Measurements from ENCODE around the gene TUT4.
A peak's percentile ranks its signal among the peaks of the same experiment; 100 is the strongest.

TUT4 gene

DNA sequence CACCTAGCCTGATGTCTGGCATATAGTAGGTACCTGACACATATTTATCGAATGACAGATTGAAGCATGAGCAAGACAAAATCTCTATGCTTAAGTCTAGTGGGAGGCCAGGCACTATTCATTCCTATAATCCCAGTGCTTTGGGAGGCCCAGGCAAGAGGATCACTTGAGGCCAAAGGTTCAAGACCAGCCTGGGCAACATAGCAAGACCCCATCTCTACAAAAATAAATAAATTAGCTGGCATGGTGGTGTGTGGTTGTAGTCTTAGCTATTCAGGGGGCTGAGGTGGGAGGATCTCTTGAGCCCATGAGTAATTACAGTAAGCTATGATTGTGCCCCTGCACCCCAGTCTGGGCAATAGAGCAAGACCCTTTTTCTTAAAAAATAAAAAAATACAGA, 23.2 kb upstream of the TUT4 start:
- DNase-seq (ENCODE audit: low read depth, low spot score), result no peak

- DNase-seq (ENCODE audit: low read depth, low spot score), result no peak
Observed at GRCh38 chr1:52574594-52574993, 21.7 kb upstream of the TUT4 start.

DNA sequence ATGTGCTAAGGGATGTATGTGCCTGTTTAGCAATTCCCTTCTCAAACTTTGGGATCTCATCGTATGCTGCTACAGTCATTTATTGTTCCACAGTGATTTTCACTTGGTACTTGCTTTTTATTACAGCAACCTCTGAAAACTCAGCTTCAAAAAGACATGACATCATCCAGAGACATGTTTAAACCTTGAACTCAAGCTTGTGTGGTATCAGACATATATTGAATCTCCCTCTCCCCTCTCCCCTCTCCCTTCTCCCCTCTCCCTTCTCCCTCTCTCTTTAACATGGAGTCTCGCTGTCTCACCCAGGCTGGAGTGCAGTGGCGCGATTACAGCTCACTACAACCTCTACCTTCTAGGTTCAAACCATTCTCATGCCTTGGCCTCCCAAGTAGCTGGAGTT, 19.5 kb upstream of the TUT4 start:
- no peak for DNase-seq (ENCODE audit: low read depth, low spot score)

DNA sequence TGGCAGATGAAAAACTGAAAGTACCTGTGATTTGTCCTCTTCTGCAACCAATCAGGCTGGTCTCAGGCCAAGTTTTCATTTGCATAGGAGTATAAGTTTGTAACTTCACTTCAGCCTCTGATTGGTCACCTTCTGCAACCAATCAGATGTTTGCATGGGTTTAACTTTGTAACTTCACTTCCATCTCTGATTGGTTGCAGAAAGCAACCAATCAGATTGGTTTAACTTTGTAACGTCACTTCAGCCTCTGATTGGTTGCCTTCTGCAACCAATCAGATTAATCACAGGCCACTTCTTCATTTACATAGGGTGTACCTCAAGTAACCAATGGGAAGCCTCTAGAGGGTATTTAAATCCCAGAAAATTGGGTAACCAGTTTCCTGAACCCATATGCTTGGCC, 18.9 kb upstream of the TUT4 start:
- no peak for DNase-seq (ENCODE audit: low read depth, low spot score)

- DNase-seq (ENCODE audit: low read depth, low spot score), result no peak
Observed at GRCh38 chr1:52569449-52570210, 16.7 kb upstream of the TUT4 start.

- DNase-seq (ENCODE audit: low read depth, low spot score), result no peak
Observed at GRCh38 chr1:52567943-52568342, 15.1 kb upstream of the TUT4 start.

- no peak for DNase-seq (ENCODE audit: low read depth, low spot score)
Observed at GRCh38 chr1:52562766-52563165, 9.9 kb upstream of the TUT4 start.

DNA sequence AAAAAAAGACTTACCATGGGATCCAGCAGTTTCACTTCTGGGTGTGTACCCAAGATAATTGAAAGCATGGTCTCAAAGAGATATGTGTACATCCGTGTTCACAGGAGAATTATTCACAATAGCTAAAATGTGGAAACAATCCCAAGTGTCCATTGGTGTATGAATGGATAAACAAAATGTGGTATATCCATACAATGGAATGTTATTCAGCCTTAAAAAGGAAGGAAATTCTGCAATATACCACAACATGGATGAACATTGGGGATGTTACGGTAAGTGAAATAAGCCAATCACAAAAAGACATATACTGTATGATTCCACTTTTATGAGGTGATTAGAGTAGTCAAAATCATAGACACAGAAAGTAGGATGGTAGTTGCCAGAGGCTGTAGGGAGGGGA, 7.0 kb upstream of the TUT4 start:
- no peak for DNase-seq (ENCODE audit: low read depth, low spot score)

- DNase-seq (ENCODE audit: low read depth, low spot score), result no peak
Observed at GRCh38 chr1:52558941-52559340, 6.0 kb upstream of the TUT4 start.

GRCh38 chr1:52556641-52557360, 3.9 kb upstream of the TUT4 start:
- no peak for DNase-seq (ENCODE audit: low read depth, low spot score)

DNA sequence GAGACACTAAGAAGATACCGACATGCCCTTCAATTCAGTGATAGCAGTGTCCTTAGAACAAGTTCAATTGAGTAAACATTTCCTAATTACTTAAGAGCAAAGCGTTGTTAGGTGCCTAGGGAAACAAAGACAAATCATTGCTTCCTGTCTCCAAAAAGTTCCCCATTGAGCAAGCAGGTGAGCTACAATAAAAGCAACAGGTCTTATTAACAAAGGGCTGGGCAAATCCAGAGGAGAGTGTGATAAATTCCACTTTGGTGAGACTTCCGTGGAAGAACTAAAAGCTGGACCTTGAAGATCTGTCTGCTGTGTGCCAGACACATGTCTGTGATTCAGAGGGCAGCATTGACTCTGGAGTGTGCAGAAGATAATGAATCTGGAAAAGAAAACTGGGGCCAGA, 1.9 kb upstream of the TUT4 start:
- peak; percentile 13 for DNase-seq (ENCODE audit: low read depth, low spot score)

- no peak for DNase-seq (ENCODE audit: low read depth, low spot score)
Observed at GRCh38 chr1:52554267-52554640, 1.4 kb upstream of the TUT4 start.

- DNase-seq (ENCODE audit: low read depth, low spot score), result peak; percentile 82
Observed at GRCh38 chr1:52553362-52554266, 722 bp upstream of the TUT4 start.

DNA sequence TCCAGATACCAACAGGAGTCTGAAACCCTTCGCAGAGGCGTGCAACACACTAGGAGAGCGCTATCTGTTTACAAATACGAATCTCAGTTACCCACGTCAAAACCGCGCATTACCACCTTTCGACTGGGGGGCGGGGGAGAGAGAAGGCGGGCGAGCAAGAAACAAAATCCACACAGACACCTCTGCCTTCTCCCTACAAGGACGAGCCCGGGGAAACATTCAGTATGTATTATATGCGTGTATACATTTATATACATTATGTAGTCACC, 722 bp downstream of the TUT4 start:
- peak; percentile 58 for DNase-seq (ENCODE audit: low read depth, low spot score)

- DNase-seq (ENCODE audit: low read depth, low spot score), result no peak
Observed at GRCh38 chr1:52551507-52552235, 1.2 kb downstream of the TUT4 start.

DNA sequence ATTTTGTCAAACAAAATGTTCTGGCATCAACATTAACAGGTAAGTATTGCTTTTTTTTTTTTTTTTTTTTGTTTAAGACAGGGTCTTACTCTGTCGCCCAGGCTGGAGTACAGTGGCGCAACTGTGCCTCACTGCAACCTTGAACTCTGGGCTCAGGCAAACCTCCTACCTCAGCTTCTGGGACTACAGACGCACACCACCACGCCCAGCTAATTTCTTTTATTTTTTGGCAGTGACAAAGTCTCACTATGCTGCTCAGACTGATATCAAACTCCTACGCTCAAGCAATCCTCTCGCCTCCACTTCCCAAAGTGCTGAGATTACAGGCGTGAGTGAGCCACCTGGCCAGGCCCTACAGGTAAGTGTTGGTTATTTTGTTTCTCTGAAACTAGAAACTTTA, 2.4 kb downstream of the TUT4 start:
- no peak for DNase-seq (ENCODE audit: low read depth, low spot score)

- no peak for DNase-seq (ENCODE audit: low read depth, low spot score)
Observed at GRCh38 chr1:52549267-52549666, 3.6 kb downstream of the TUT4 start.

DNA sequence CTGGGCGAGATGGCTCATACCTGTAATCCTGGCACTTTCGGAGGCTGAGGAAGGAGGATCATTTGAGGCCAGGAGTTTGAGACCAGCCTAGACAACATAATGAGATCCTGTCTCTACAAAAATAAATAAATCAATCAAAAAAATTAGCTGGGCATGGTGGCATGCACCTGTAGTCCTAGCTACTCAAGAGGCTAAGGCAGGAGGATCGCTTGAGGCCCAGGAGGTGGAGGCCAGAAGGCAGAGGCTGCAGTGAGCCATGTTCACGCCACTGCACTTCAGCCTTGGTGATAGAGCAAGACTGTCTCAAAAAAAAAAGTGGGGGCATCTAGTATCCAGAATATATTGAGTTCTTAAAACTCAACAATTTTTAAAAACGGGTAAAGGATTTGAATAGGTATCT, 6.0 kb downstream of the TUT4 start:
- no peak for DNase-seq (ENCODE audit: low read depth, low spot score)

- DNase-seq (ENCODE audit: low read depth, low spot score), result no peak
Observed at GRCh38 chr1:52544665-52545525, 8.0 kb downstream of the TUT4 start.

DNA sequence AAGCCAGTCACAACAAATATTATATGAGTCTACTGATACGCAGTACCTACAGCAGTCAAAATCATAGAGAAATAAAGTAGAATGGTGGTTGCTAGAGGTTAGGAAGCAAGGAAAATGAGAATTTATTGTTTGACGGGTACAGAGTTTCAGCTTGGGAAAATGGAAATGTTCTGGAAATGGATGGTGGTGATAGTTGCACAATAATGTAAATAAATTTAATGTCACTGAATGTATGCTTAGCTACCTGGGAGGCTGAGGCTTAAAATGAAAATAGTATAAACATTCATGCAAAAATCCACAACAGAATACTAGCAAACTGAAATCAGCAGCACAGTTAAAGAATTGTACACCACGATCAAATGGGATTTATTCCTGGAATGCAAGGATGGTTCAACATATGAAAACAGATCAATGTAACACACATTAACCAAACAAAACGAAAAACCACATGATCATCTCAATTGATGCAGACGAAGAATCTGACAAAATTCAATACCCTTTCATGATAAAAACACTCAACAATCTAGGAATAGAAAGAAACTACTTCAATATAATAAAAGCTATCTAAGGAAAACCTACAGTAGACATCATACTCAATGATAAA, 10.7 kb downstream of the TUT4 start:
- DNase-seq (ENCODE audit: low read depth, low spot score), result no peak

Measured in ELF-1 (cell line).